Measurements from ENCODE around the gene OSBP2. TPM values are rescaled to one million over a fixed set of nuclear protein-coding genes. Genes with fewer than 3 reads are reported as not detected.

OSBP2 gene
- total RNA-seq, 1 donor from 2014 or later, result 0.53 TPM

- Histone ChIP-seq H3K9me3 (no peaks in the 10 kb centered on the region), H3K4me3 (no peak overlapping the region), H3K27me3 (no peaks in the 10 kb centered on the region), H3K27ac (no peak overlapping the region), H3K36me3 (no peaks in the 10 kb centered on the region), H3K4me1 (peaks cover 2 to 3% of the 10 kb centered on the region in 2 donors)
- intact Hi-C loops (cut with DNase I), result no loop called here
- TF ChIP-seq, protein P1, sequence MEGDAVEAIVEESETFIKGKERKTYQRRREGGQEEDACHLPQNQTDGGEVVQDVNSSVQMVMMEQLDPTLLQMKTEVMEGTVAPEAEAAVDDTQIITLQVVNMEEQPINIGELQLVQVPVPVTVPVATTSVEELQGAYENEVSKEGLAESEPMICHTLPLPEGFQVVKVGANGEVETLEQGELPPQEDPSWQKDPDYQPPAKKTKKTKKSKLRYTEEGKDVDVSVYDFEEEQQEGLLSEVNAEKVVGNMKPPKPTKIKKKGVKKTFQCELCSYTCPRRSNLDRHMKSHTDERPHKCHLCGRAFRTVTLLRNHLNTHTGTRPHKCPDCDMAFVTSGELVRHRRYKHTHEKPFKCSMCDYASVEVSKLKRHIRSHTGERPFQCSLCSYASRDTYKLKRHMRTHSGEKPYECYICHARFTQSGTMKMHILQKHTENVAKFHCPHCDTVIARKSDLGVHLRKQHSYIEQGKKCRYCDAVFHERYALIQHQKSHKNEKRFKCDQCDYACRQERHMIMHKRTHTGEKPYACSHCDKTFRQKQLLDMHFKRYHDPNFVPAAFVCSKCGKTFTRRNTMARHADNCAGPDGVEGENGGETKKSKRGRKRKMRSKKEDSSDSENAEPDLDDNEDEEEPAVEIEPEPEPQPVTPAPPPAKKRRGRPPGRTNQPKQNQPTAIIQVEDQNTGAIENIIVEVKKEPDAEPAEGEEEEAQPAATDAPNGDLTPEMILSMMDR (IDR thresholded peaks at IDR 0.05), result no peak
- no peak for DNase-seq (ENCODE audit: low spot score in 2 of 2)
Measured at GRCh38 chr22:30804626-30805025, 110.0 kb downstream of the OSBP2 start.

DNA sequence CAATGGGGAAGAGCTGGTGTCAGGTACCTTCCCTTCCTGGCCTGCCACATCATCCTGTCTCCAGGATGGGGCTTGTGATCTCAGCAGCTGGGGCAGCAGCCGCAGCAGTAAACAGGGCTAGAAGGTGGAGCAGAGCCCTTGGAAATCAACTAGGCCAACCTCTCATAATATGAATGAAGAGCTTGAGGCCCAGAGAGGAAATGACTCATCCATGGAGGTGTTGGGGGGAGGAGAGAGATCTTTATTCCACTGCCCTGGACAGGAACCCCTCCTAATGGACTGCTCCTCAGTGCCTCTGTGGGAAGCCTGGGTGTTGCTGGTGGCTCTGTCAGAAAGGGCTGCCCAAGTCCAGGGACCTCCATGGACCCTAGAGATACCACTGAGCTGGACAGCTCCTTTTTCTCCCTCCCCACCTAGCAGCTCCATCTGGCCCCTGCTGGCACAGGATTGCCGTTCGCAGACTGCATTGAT, 111.8 kb downstream of the OSBP2 start:
- Histone ChIP-seq H3K27ac (no peak overlapping the region), H3K36me3 (no peaks in the 10 kb centered on the region), H3K9me3 (no peaks in the 10 kb centered on the region), H3K4me1 (peaks cover 2 to 3% of the 10 kb centered on the region in 2 donors), H3K4me3 (no peak overlapping the region), H3K27me3 (no peaks in the 10 kb centered on the region)
- DNase-seq (ENCODE audit: low spot score in 2 of 2), result no peak
- TF ChIP-seq, protein P1 (IDR thresholded peaks at IDR 0.05), result no peak
- intact Hi-C loops (cut with DNase I), result no loop called here

GRCh38 chr22:30809086-30809485, 114.4 kb downstream of the OSBP2 start:
- intact Hi-C loops (cut with DNase I), result no loop called here
- DNase-seq (ENCODE audit: low spot score in 2 of 2), result no peak
- Histone ChIP-seq H3K36me3 (no peaks in the 10 kb centered on the region), H3K4me3 (no peak overlapping the region), H3K4me1 (no peaks in the 10 kb centered on the region), H3K27me3 (no peaks in the 10 kb centered on the region), H3K9me3 (no peaks in the 10 kb centered on the region), H3K27ac (no peak overlapping the region)
- TF ChIP-seq, protein P1 (IDR thresholded peaks at IDR 0.05), result no peak

GRCh38 chr22:30810105-30810504, 115.4 kb downstream of the OSBP2 start:
- Histone ChIP-seq H3K27me3 (no peaks in the 10 kb centered on the region), H3K36me3 (no peaks in the 10 kb centered on the region)
- TF ChIP-seq, protein P1 (IDR thresholded peaks at IDR 0.05), result no peak

GRCh38 chr22:30813936-30814335, 119.3 kb downstream of the OSBP2 start:
- Histone ChIP-seq H3K4me1 (no peaks in the 10 kb centered on the region), H3K4me3 (no peak overlapping the region), H3K27me3 (no peaks in the 10 kb centered on the region), H3K27ac (no peak overlapping the region), H3K9me3 (no peaks in the 10 kb centered on the region), H3K36me3 (no peaks in the 10 kb centered on the region)
- TF ChIP-seq, protein P1 (IDR thresholded peaks at IDR 0.05), result no peak
- intact Hi-C loops (cut with DNase I), result no loop called here
- no peak for DNase-seq (ENCODE audit: low spot score in 2 of 2)

More at GRCh38 chr22:30810105-30810504, 115.4 kb downstream of the OSBP2 start:
- intact Hi-C loops (cut with DNase I), result no loop called here
- no peak for DNase-seq (ENCODE audit: low spot score in 2 of 2)
- Histone ChIP-seq H3K4me3 (no peak overlapping the region), H3K9me3 (no peaks in the 10 kb centered on the region), H3K4me1 (no peaks in the 10 kb centered on the region), H3K27ac (no peak overlapping the region)

GRCh38 chr22:30816413-30816812, 121.7 kb downstream of the OSBP2 start:
- DNase-seq (ENCODE audit: low spot score in 2 of 2), result peak in 1 of 2 donors; percentile 18
- intact Hi-C loops (cut with DNase I), result no loop called here
- H3K27ac ChIP-seq, result no peak overlapping the region
- no peak overlapping the region for H3K4me3 ChIP-seq
- H3K27me3 ChIP-seq, result no peaks in the 10 kb centered on the region
- no peaks in the 10 kb centered on the region for H3K4me1 ChIP-seq
- H3K36me3 ChIP-seq, result no peaks in the 10 kb centered on the region
- TF ChIP-seq, protein P1 (IDR thresholded peaks at IDR 0.05), result no peak
- H3K9me3 ChIP-seq, result no peaks in the 10 kb centered on the region
